ENCODE measurements around the gene GNRH2. TPM values are rescaled to one million over a fixed set of nuclear protein-coding genes. Genes with fewer than 3 reads are reported as not detected.

The GNRH2 gene
- total RNA-seq, 1 donor from 2014 or later, result 1.2 TPM

GRCh38 chr20:3085571-3086072, 42.2 kb downstream of the GNRH2 start:
- Mint-ChIP-seq H3K4me1 (ENCODE audit: low read depth, unreplicated experiment) (no peaks in the 10 kb centered on the region), H3K27ac (ENCODE audit: unreplicated experiment) (no peak overlapping the region), H3K4me3 (ENCODE audit: unreplicated experiment) (no peak overlapping the region), H3K36me3 (ENCODE audit: unreplicated experiment) (no peaks in the 10 kb centered on the region), H3K27me3 (ENCODE audit: unreplicated experiment) (peaks cover 17% of the 10 kb centered on the region), H3K9me3 (ENCODE audit: unreplicated experiment) (peaks cover 4% of the 10 kb centered on the region)
- no peak for TF ChIP-seq CTCF (IDR thresholded peaks at IDR 0.05; ENCODE audit: partially characterized antibody, unreplicated experiment)
- DNase-seq, result no peak

GRCh38 chr20:3088031-3088430, 44.6 kb downstream of the GNRH2 start:
- Mint-ChIP-seq H3K27me3 (ENCODE audit: unreplicated experiment) (peaks cover 12% of the 10 kb centered on the region), H3K4me1 (ENCODE audit: low read depth, unreplicated experiment) (peaks cover 2% of the 10 kb centered on the region), H3K27ac (ENCODE audit: unreplicated experiment) (no peak overlapping the region), H3K36me3 (ENCODE audit: unreplicated experiment) (no peaks in the 10 kb centered on the region), H3K9me3 (ENCODE audit: unreplicated experiment) (peaks cover 8% of the 10 kb centered on the region), H3K4me3 (ENCODE audit: unreplicated experiment) (no peak overlapping the region)
- no peak for TF ChIP-seq CTCF (IDR thresholded peaks at IDR 0.05; ENCODE audit: partially characterized antibody, unreplicated experiment)
- DNase-seq, result no peak

GRCh38 chr20:3090565-3090964, 47.1 kb downstream of the GNRH2 start:
- Mint-ChIP-seq H3K36me3 (ENCODE audit: unreplicated experiment) (no peaks in the 10 kb centered on the region), H3K4me1 (ENCODE audit: low read depth, unreplicated experiment) (peaks cover 2% of the 10 kb centered on the region), H3K27ac (ENCODE audit: unreplicated experiment) (no peak overlapping the region), H3K9me3 (ENCODE audit: unreplicated experiment) (peaks cover 8% of the 10 kb centered on the region), H3K27me3 (ENCODE audit: unreplicated experiment) (peaks cover 10% of the 10 kb centered on the region), H3K4me3 (ENCODE audit: unreplicated experiment) (no peak overlapping the region)
- no peak for TF ChIP-seq CTCF (IDR thresholded peaks at IDR 0.05; ENCODE audit: partially characterized antibody, unreplicated experiment)
- DNase-seq, result no peak

GRCh38 chr20:3092611-3093379, 49.4 kb downstream of the GNRH2 start:
- Mint-ChIP-seq H3K27ac (ENCODE audit: unreplicated experiment) (no peak overlapping the region), H3K4me1 (ENCODE audit: low read depth, unreplicated experiment) (peaks cover 2% of the 10 kb centered on the region), H3K9me3 (ENCODE audit: unreplicated experiment) (peaks cover 8% of the 10 kb centered on the region), H3K4me3 (ENCODE audit: unreplicated experiment) (peak overlapping the region; percentile 83), H3K27me3 (ENCODE audit: unreplicated experiment) (peaks cover 10% of the 10 kb centered on the region), H3K36me3 (ENCODE audit: unreplicated experiment) (no peaks in the 10 kb centered on the region)
- TF ChIP-seq CTCF (IDR thresholded peaks at IDR 0.05; ENCODE audit: partially characterized antibody, unreplicated experiment), result no peak
- DNase-seq, result no peak

- Mint-ChIP-seq H3K36me3 (ENCODE audit: unreplicated experiment) (no peaks in the 10 kb centered on the region), H3K27me3 (ENCODE audit: unreplicated experiment) (peaks cover 7% of the 10 kb centered on the region), H3K4me1 (ENCODE audit: low read depth, unreplicated experiment) (peaks cover 5% of the 10 kb centered on the region), H3K9me3 (ENCODE audit: unreplicated experiment) (peaks cover 7% of the 10 kb centered on the region), H3K27ac (ENCODE audit: unreplicated experiment) (no peak overlapping the region), H3K4me3 (ENCODE audit: unreplicated experiment) (no peak overlapping the region)
- TF ChIP-seq CTCF (IDR thresholded peaks at IDR 0.05; ENCODE audit: partially characterized antibody, unreplicated experiment), result no peak
- no peak for DNase-seq
Measured at GRCh38 chr20:3093861-3094361, 50.5 kb downstream of the GNRH2 start.

Data from glutamatergic neuron (in vitro differentiated cells).